Vagina (tissue), 2 donors: ENCODE results near the gene ZNF813.

Source experiments
- POLR2A ChIP-seq, 2 donors: fragments of 450-650 bp; IDR thresholded peaks; one replicate each; pipeline ENCODE4 v1.6.1; 2017; ENCODE audit warnings: antibody characterized with exemption in 2 of 2, mild to moderate bottlenecking in 2 of 2, moderate library complexity in 2 of 2
- POLR2AphosphoS5 ChIP-seq, 2 donors: sonication (generic); formaldehyde crosslinking; IDR thresholded peaks; one replicate each; pipeline ENCODE4 v1.9.0; 2017; ENCODE audit warnings: antibody characterized with exemption in 2 of 2, mild to moderate bottlenecking in 2 of 2, low read depth in 1 of 2; ENCODE audit not compliant: insufficient read depth in 1 of 2
- TF ChIP-seq, protein P1 (sequence below), 3 experiments: fragments of 450-650 bp in 2 of 3; fragments of 200-600 bp in 1 of 3; sonication (generic) in 1 of 3; IDR thresholded peaks; one replicate each; pipeline ENCODE4 v1.5.1; 2017 to 2019; ENCODE audit warnings: antibody characterized with exemption in 3 of 3, mild to moderate bottlenecking in 2 of 3, moderate library complexity in 2 of 3

DNA sequence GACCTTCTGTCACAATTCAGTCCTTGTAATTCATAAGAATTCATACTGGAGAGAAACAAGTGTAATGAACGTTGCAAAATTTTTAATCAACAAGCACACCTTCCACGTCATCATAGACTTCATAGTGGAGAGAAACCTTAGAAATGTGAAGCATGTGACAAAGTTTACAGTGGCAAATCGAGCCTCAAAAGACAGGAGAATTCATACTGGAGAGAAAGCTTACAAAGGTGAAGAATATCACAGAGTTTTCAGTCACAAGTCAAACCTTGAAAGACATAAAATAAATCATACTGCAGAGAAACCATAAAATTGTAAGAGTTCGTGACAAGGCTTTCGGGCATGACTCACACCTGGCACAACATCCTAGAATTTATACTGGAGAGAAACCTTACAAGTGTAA, 24.6 kb downstream of the ZNF813 start:
- TF ChIP-seq POLR2A (IDR thresholded peaks at IDR 0.05) (no peak), POLR2AphosphoS5 (IDR thresholded peaks at IDR 0.05; ENCODE audit: insufficient read depth in 1 of 2, low read depth in 1 of 2) (no peak)
- TF ChIP-seq, protein P1, sequence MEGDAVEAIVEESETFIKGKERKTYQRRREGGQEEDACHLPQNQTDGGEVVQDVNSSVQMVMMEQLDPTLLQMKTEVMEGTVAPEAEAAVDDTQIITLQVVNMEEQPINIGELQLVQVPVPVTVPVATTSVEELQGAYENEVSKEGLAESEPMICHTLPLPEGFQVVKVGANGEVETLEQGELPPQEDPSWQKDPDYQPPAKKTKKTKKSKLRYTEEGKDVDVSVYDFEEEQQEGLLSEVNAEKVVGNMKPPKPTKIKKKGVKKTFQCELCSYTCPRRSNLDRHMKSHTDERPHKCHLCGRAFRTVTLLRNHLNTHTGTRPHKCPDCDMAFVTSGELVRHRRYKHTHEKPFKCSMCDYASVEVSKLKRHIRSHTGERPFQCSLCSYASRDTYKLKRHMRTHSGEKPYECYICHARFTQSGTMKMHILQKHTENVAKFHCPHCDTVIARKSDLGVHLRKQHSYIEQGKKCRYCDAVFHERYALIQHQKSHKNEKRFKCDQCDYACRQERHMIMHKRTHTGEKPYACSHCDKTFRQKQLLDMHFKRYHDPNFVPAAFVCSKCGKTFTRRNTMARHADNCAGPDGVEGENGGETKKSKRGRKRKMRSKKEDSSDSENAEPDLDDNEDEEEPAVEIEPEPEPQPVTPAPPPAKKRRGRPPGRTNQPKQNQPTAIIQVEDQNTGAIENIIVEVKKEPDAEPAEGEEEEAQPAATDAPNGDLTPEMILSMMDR (IDR thresholded peaks at IDR 0.05) = no peak
